Esophagus muscularis mucosa (tissue), 4 donors: ENCODE measurements around the gene PLEKHD1. TPM values are rescaled to one million over a fixed set of nuclear protein-coding genes. Genes with fewer than 3 reads are reported as not detected.
A peak's percentile ranks its signal among the peaks of the same experiment; 100 is the strongest.

ENCODE experiments used
- DNase-seq: peaks from one replicate; pipeline ENCODE4 v3.0.0-alpha.2; 2017; ENCODE audit errors: extremely low spot score
- H3K27ac ChIP-seq, 4 donors: fragments of 200-600 bp; sonication (generic); replicated peaks in 1 of 4; 1 replicate in 3 of 4; 2 replicates in 1 of 4; pipeline ENCODE4 v1.5.1; 2016 to 2019; ENCODE audit warnings: mild to moderate bottlenecking in 1 of 4
- H3K27me3 ChIP-seq, 4 donors: fragments of 200-600 bp; sonication (generic); one replicate each; pipeline versions ENCODE4 v1.5.1 to v1.6.0; 2016 to 2019
- H3K36me3 ChIP-seq, 4 donors: fragments of 200-600 bp; sonication (generic); one replicate each; pipeline ENCODE4 v1.5.1; 2016 to 2019
- H3K4me1 ChIP-seq, 4 donors: fragments of 200-600 bp; sonication (generic); one replicate each; pipeline ENCODE4 v1.5.1; 2016 to 2019
- H3K4me3 ChIP-seq, 4 donors: fragments of 200-600 bp; sonication (generic); 1 replicate in 2 of 4; 2 replicates in 2 of 4; pipeline ENCODE4 v1.5.1; 2016 to 2019; ENCODE audit warnings: mild to moderate bottlenecking in 4 of 4, moderate library complexity in 1 of 4
- H3K9me3 ChIP-seq, 4 donors: fragments of 200-600 bp; sonication (generic); 1 replicate in 3 of 4; 2 replicates in 1 of 4; pipeline ENCODE4 v1.5.1; 2016 to 2019
- EP300 ChIP-seq: sonication (generic); formaldehyde crosslinking; IDR thresholded peaks from one replicate; pipeline ENCODE4 v1.6.1; 2017; ENCODE audit warnings: antibody characterized with exemption
- POLR2A ChIP-seq: fragments of 450-650 bp; IDR thresholded peaks from one replicate; pipeline ENCODE4 v1.6.1; 2017; ENCODE audit warnings: antibody characterized with exemption, moderate library complexity, mild to moderate bottlenecking, low read depth
- POLR2AphosphoS5 ChIP-seq, 2 donors: sonication (generic); formaldehyde crosslinking; IDR thresholded peaks; one replicate each; pipeline ENCODE4 v1.6.1; 2017; ENCODE audit warnings: antibody characterized with exemption in 2 of 2
- WGBS: methylation state at CpG from one replicate; pipeline ENCODE4 v1.1.5; 2018; 5-methylcytosine and 5-hydroxymethylcytosine counted together
- intact Hi-C: fragments of 100-400 bp; cut with DNase I; formaldehyde crosslinking; loops from one replicate; pipeline ENCODE4 v1.15.1; 2023
- total RNA-seq, 4 donors: library from RNA; depleted of rRNA; stranded (reverse); fragments of >200 nt; gene quantifications; one replicate each; pipeline versions ENCODE4 v1.1.0 to v1.2.1, GENCODE V29; 2016
- TF ChIP-seq, protein P1 (sequence below), 3 experiments: fragments of 200-600 bp in 2 of 3; fragments of 450-650 bp in 1 of 3; sonication (generic) in 2 of 3; IDR thresholded peaks; one replicate each; pipeline ENCODE4 v1.5.1; 2017 to 2019; ENCODE audit warnings: antibody characterized with exemption in 3 of 3, mild to moderate bottlenecking in 2 of 3, moderate library complexity in 1 of 3

PLEKHD1 gene
- total RNA-seq, 4 donors from 2014 or later: 0.17 TPM; not detected in 3

DNA sequence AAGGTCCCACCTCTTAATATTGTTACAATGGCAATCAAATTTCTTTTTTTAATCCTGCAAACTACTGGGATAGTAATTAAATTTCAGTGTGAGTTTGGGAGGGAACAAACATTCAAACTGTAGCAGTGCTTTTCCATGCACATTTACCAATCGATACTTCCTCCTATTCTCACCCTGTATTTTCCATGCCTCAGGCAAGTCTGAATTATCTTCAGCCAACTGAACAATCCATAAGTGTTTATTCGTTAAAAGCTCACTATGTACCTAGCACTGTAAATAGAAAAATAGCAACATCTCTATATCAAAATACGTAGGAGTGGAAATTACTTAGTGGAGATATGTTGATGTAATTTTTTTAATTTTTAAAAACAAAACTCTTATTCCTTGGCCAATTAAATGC lies 46.6 kb downstream of the PLEKHD1 start:
- H3K36me3 ChIP-seq: no peaks in the 10 kb centered on the region
- WGBS: 88% methylated on average over 3 of the region's 3 CpGs
- intact Hi-C loops: no loop called here
- peaks cover 0 to 36% (median 0%) of the 10 kb centered on the region in 4 donors for H3K27me3 ChIP-seq
- no peak overlapping the region for H3K4me3 ChIP-seq
- H3K27ac ChIP-seq: no peak overlapping the region
- TF ChIP-seq EP300 (no peak), POLR2AphosphoS5 (IDR thresholded peaks at IDR 0.05) (no peak)
- no peak for DNase-seq
- H3K9me3 ChIP-seq: no peaks in the 10 kb centered on the region
- H3K4me1 ChIP-seq: peaks cover 0 to 4% (median 0%) of the 10 kb centered on the region in 4 donors

DNA sequence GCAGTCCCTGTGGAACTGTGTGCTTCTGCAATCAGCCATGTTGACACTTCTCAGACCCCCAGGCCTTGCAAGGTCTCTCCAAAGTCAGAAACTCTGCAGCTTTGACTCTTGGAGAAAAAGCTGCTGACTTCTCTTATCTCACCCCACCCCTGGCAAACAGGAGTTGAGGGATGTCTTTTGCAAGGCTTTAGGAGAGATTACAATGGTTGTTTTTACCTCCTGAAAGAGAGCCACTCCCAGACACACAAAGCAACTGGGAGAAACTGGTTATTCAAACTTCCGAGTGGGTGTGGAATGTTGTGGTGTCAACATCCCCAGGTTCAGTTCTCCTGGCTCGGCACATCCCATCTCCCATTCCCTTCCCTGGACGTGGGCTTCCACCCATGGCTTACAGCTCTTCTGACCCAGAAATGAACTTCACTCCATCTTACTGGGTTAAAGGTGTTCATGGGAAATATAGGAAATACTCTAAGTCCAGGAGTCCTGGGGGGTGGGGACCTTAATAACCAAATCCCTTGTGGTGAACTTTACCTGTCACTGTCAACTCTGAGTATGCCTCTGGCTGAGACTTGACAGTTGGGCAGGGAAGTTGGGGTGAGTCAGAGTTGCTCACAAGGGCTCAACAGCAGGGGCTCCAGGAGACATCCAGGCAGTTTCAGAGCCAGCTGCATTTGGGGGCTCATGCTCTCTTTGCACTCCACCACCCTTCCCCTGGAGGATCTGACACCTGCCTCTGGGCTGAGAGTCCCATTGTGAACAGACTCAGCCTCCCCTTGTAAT lies 48.2 kb downstream of the PLEKHD1 start:
- no peak overlapping the region for H3K4me3 ChIP-seq
- H3K9me3 ChIP-seq: no peaks in the 10 kb centered on the region
- H3K4me1 ChIP-seq: peaks cover 0 to 4% (median 0%) of the 10 kb centered on the region in 4 donors
- TF ChIP-seq EP300: no peak
- no peak for TF ChIP-seq POLR2A
- TF ChIP-seq, protein P1, sequence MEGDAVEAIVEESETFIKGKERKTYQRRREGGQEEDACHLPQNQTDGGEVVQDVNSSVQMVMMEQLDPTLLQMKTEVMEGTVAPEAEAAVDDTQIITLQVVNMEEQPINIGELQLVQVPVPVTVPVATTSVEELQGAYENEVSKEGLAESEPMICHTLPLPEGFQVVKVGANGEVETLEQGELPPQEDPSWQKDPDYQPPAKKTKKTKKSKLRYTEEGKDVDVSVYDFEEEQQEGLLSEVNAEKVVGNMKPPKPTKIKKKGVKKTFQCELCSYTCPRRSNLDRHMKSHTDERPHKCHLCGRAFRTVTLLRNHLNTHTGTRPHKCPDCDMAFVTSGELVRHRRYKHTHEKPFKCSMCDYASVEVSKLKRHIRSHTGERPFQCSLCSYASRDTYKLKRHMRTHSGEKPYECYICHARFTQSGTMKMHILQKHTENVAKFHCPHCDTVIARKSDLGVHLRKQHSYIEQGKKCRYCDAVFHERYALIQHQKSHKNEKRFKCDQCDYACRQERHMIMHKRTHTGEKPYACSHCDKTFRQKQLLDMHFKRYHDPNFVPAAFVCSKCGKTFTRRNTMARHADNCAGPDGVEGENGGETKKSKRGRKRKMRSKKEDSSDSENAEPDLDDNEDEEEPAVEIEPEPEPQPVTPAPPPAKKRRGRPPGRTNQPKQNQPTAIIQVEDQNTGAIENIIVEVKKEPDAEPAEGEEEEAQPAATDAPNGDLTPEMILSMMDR (IDR thresholded peaks at IDR 0.05): no peak
- TF ChIP-seq POLR2AphosphoS5 (IDR thresholded peaks at IDR 0.05): no peak
- no peaks in the 10 kb centered on the region for H3K36me3 ChIP-seq
- no peak overlapping the region for H3K27ac ChIP-seq
- no peak for DNase-seq
- intact Hi-C loops: no loop called here
- WGBS: 66% methylated on average over 3 of the region's 3 CpGs
- H3K27me3 ChIP-seq: peaks cover 0 to 34% (median 0%) of the 10 kb centered on the region in 4 donors

DNA sequence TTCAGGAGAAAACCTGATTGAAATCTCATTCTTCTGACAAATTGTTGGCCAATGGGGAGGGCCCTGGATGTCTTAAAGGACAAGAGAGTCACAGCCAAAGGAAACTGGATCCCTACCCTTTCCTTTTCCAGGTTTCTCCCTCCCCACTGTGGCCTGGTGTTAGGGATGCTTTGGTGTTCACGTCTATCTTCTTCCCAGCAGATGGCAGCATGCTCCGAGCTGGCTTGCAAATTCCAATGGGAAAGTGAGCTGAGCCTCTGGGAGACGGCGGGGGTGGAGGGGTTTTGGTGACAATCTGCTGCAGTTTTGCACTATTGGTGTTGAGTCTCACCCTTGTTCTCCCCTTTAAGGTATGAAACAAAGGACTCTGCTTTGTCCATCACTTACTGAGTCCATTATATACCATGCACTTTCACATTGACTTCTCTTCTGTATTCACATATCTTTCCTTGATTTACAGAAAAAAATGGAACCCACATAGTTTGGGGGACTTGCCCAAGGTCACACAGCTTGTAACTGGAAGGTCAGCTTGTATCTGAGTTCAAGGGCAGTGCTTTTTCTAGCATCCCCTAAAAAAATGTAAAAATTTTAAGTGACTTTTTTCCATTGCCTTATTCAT lies 50.8 kb downstream of the PLEKHD1 start:
- intact Hi-C loops: loop anchor here (5.0 kb wide), 1 partner anchor 37 kb away; the partner anchor contains the start of gene CCDC177
- Histone ChIP-seq H3K27ac (no peak overlapping the region), H3K36me3 (no peaks in the 10 kb centered on the region), H3K27me3 (peaks cover 0 to 22% (median 0%) of the 10 kb centered on the region in 4 donors), H3K4me1 (peaks cover 0 to 4% (median 0%) of the 10 kb centered on the region in 4 donors), H3K4me3 (no peak overlapping the region), H3K9me3 (no peaks in the 10 kb centered on the region)
- WGBS: 0% methylated on average over 4 of the region's 4 CpGs
- TF ChIP-seq, protein P1 (IDR thresholded peaks at IDR 0.05): peak; percentile 39 to 59 (median 47)
- no peak for TF ChIP-seq EP300
- no peak for DNase-seq

DNA sequence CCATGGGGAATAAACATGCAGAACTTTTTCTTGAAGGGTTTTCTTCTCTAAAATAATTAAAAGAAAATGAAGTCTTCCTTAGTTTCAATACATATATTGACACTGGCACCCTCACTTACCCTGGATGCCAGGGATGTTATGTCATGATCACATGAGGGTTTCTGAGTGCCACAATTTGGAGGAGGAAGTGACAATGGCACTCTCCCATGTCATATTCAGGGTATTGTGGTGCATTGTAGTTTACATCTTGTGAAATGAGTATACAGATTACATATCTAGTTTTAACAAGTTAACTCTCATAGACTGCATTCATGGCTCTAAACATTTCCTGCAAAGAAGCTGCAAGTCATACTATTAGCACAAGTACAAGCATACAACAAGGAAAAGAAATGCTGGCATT lies 52.4 kb downstream of the PLEKHD1 start:
- peaks cover 0 to 4% (median 0%) of the 10 kb centered on the region in 4 donors for H3K4me1 ChIP-seq
- no peak for DNase-seq
- H3K9me3 ChIP-seq: no peaks in the 10 kb centered on the region
- no peak overlapping the region for H3K4me3 ChIP-seq
- intact Hi-C loops: loop anchor here (5.0 kb wide), 1 partner anchor 35 kb away; the partner anchor contains the start of gene CCDC177
- no peaks in the 10 kb centered on the region for H3K36me3 ChIP-seq
- no peak for TF ChIP-seq EP300
- TF ChIP-seq POLR2AphosphoS5 (IDR thresholded peaks at IDR 0.05): no peak
- no peak for TF ChIP-seq POLR2A
- TF ChIP-seq, protein P1 (IDR thresholded peaks at IDR 0.05): no peak
- H3K27ac ChIP-seq: no peak overlapping the region
- peaks cover 0 to 22% (median 0%) of the 10 kb centered on the region in 4 donors for H3K27me3 ChIP-seq

DNA sequence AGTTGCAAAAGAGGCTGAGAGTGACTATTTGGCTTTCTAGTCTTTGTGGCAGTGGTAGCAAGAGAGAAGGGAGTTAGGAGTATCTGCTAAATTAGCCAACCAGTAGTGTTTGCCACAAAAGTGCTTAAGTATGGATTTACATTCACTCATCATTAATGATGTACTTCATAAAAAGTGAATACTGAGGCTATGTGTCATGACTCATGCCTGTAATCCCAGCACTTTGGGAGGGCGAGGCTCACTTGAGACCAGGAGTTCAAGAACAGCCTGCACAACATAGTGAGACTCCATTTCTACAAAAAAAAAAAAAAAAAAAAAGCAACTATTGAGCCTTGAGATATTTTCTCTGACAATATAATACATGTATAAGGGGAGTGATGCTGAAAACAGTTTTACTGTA lies 53.4 kb downstream of the PLEKHD1 start:
- Histone ChIP-seq H3K36me3 (no peaks in the 10 kb centered on the region), H3K4me3 (no peak overlapping the region), H3K27me3 (peaks cover 0 to 25% (median 0%) of the 10 kb centered on the region in 4 donors), H3K9me3 (no peaks in the 10 kb centered on the region), H3K27ac (no peak overlapping the region), H3K4me1 (peaks cover 0 to 4% (median 0%) of the 10 kb centered on the region in 4 donors)
- no peak for DNase-seq
- TF ChIP-seq POLR2AphosphoS5 (IDR thresholded peaks at IDR 0.05) (no peak), EP300 (no peak), POLR2A (no peak)
- TF ChIP-seq, protein P1 (IDR thresholded peaks at IDR 0.05): no peak
- intact Hi-C loops: loop anchor here (5.0 kb wide), 1 partner anchor 34 kb away; the partner anchor contains the start of gene CCDC177
- WGBS: 100% methylated on average over 1 of the region's 1 CpG
